Stimulated activated naive CD8-positive, alpha-beta T cell treated with anti-CD3 and anti-CD28 coated beads, Interleukin-15, amount 100 ng/mL, for 72 hours (primary cell): Measurements from ENCODE around the gene TSPAN15.
"Not testable (repeated sequence)": the region's sequence is repeated elsewhere in the genome, so short reads cannot be mapped to it uniquely, and the experiment has no call there.

Experiments
- ATAC-seq: fragments of 150-1000 bp; cut with Tn5 transposase; 2 replicates; pipeline ENCODE4 v1.10.0; 2021; ENCODE audit warnings: mild to moderate bottlenecking, moderate library complexity
- DNase-seq, 2 donors: peaks; one replicate each; pipeline ENCODE4 v3.0.0; 2021 to 2022
- H3K27ac Mint-ChIP-seq, 2 donors: one replicate each; pipeline ENCODE4 v1.8.0; 2022; ENCODE audit warnings: mild to moderate bottlenecking in 2 of 2, mixed read lengths in 2 of 2, moderate library complexity in 2 of 2
- H3K27me3 Mint-ChIP-seq: one replicate; pipeline ENCODE4 v1.8.0; 2022; ENCODE audit warnings: mixed read lengths
- H3K4me1 Mint-ChIP-seq: one replicate; pipeline ENCODE4 v1.8.0; 2022; ENCODE audit warnings: mild to moderate bottlenecking, mixed read lengths
- H3K4me3 Mint-ChIP-seq, 2 donors: one replicate each; pipeline ENCODE4 v1.8.0; 2022; ENCODE audit warnings: mild to moderate bottlenecking in 2 of 2, mixed read lengths in 2 of 2, moderate library complexity in 1 of 2
- H3K9me3 Mint-ChIP-seq, 2 donors: one replicate each; pipeline ENCODE4 v1.8.0; 2022; ENCODE audit warnings: mixed read lengths in 2 of 2

The TSPAN15 gene

DNA sequence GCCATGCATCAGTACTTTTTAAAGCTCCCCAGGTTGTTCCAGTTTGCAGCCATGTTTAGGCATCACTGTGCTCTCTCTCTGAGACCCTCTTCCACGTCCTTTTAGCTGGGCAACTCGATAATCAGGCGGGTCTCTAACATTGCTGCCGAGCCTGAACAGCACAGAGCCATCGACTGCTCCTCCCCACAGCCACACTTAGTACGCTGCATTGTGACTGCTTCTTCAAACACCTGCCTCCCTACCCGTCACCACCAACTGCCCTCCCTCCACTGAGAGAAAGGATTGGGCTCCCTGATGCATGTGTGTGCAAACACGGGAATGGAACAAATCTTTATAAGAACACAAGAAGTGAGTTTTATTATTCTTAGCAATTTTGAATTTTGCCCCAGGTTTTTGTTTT, 23.1 kb upstream of the TSPAN15 start:
- H3K4me3 Mint-ChIP-seq = no peak overlapping the region
- H3K27me3 Mint-ChIP-seq = no peaks in the 10 kb centered on the region
- DNase-seq (no peak), ATAC-seq (no peak)
- peaks cover 0 to 7% of the 10 kb centered on the region in 2 donors for H3K9me3 Mint-ChIP-seq
- H3K4me1 Mint-ChIP-seq = peaks cover 39% of the 10 kb centered on the region
- H3K27ac Mint-ChIP-seq = no peak overlapping the region

DNA sequence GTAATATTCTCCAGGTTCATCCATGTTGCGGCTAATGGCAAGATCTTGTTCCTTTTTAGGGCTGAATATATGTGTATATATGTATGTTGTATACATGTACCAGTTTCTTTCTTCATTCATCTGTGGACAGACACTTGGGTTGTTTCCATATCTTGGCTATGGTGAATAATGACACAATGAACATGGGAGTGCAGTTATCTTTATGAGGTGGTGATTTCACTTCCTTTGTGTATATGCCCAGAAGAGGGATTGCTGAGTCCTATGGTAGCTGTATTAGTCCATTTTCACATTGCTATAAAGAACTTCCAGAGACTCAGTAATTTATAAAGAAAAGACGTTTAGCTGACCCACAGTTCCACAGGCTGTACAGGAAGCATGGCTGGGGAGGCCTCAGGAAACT, 17.1 kb upstream of the TSPAN15 start:
- H3K4me3 Mint-ChIP-seq = no peak overlapping the region
- no peak overlapping the region for H3K27ac Mint-ChIP-seq
- peaks cover 0 to 5% of the 10 kb centered on the region in 2 donors for H3K9me3 Mint-ChIP-seq

DNA sequence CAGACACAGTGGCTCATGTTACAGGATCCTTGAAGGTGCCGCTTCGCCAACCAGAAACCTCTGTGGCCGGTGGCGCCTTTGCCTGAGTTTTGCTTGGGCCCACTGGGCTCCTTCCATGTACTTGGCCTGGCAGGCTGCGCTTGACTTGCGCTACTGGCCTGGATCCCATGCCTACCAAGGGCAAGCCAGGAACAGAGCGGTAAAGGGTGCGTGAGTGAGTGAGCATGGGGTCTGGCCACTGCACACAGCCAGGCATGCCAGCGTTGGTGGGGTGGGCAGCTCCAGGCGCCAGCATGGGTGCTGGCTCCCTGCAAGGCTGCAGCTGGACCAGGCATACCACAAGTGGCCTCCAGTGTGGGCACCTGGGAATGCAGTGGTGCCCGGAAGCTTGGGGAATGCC, 16.3 kb upstream of the TSPAN15 start:
- DNase-seq (no peak), ATAC-seq (no peak)
- Mint-ChIP-seq H3K4me1 (no peaks in the 10 kb centered on the region), H3K27ac (peak overlapping the region in 1 of 2 donors; percentile 40), H3K27me3 (peaks cover 8% of the 10 kb centered on the region), H3K9me3 (peaks cover 0 to 5% of the 10 kb centered on the region in 2 donors), H3K4me3 (no peak overlapping the region)

More for the DNA sequence above, 17.1 kb upstream of the TSPAN15 start:
- no peak for ATAC-seq
- no peak for DNase-seq
- peaks cover under 1% of the 10 kb centered on the region for H3K4me1 Mint-ChIP-seq
- peaks cover 1% of the 10 kb centered on the region for H3K27me3 Mint-ChIP-seq

DNA sequence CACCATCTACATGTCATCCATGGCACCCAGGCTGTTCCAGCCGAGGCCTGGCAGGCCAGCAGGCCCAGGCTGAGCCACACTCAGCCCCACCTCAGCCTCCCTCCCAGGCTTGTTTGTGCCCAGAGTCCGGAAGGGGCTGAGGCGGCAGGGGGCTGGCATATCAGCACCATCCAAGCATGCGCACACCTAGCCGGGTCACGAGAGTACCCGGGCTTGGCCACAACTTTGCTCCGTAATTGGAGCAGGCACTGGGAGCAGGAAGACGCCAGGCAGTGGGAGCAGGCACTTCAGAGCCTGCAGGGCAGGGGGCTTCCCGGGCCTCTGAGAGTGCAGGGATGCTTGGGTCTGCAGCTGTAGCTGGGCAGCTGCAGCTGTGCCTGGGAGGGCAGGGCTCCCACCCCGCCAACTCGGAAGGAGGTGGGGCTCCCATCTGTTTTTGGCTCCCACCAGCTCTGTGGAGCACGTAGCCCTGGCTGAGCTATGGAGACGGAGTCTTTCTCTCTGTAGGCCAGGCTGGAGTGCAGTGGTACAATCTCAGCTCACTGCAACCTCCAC, 15.2 kb upstream of the TSPAN15 start:
- H3K9me3 Mint-ChIP-seq = peaks cover 0 to 5% of the 10 kb centered on the region in 2 donors
- DNase-seq (no peak), ATAC-seq (no peak)
- H3K27me3 Mint-ChIP-seq = peaks cover 8% of the 10 kb centered on the region
- H3K4me1 Mint-ChIP-seq = no peaks in the 10 kb centered on the region
- H3K27ac Mint-ChIP-seq = no peak overlapping the region
- H3K4me3 Mint-ChIP-seq = no peak overlapping the region

DNA sequence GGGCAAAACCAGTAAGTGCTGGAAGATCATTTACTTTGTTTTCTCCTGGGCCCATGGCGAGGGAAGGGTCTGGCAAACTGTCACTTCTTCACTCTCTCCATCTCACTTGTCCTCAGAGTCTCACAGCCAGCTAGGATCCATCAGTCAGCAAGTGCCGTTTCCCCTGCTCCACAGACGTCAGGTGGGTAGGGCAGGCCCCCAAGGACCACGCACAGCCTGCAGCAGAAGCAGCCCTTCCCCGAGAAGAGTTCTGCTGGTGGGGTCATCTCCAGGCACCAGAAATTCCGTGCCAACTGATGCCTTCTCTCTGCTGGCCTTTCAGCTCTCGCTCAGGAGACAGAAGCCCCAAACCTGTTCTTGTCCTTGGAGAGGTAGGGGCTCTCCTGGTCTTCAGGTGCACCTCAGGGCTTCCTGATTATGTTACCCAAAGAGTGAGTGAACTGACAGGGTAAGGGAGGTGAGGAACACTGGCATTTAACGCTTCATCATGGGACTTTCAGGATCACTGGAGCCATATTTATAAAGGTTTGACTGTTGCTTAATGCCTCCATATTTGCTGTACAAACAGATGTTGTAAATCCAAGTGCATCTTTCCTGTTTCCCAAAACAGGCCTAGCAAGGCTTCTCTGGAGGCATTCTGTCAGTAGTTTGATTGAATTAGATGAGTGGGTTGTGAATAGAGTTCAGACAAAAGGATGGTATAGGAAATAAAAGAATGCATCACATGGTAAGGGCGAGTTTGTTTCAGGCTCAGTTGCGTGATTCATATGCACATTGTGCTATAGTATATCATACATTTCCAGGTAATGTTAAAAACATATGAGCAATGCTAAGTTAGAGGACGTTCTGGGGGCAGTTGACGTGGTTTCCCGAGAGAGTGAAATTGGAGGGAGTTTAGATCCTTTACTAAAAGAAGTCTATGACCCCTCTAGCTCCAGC, 13.7 kb upstream of the TSPAN15 start:
- ATAC-seq (no peak), DNase-seq (no peak)
- Mint-ChIP-seq H3K27ac (no peak overlapping the region), H3K27me3 (peaks cover 8% of the 10 kb centered on the region), H3K4me3 (no peak overlapping the region), H3K9me3 (peaks cover 0 to 5% of the 10 kb centered on the region in 2 donors), H3K4me1 (no peaks in the 10 kb centered on the region)

DNA sequence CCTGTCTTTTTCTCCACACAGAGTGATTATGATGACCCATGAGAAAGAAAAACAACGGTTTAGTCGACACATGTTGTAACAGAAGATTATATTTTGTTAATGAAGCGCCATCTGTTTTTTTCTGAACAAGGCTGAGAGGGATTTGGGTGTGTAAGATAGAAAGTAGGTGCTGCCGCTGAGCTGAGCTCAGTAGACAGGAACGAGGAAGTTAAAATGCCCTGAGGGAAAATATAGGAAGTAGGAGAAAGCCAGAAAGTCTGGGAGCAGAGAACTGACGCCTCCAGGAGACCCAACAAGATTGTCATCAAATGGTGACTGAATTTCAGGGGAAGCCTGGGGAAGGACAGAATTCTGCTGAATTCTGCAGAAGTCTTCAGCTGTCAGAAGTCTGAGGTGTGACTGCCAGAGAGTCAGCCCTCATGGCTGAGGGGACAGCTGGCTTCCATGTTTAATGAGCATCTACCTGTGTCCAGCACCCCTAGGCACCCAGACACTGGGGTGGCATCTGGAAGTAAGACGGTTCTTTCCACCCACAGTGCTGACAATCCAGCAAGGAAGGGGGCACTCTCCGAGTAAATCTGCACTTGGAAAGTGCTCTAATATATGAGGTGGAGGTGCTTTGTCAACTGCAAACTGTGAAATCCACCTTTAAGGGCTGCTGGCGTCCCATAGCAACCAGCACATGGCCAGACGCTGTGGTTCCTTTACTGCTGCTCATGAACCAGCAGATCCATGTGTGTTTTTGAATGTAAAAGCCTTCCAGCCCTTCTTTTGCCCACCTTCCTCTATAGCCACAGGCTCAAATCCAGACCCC, 12.5 kb upstream of the TSPAN15 start:
- no peak overlapping the region for H3K4me3 Mint-ChIP-seq
- no peaks in the 10 kb centered on the region for H3K4me1 Mint-ChIP-seq

DNA sequence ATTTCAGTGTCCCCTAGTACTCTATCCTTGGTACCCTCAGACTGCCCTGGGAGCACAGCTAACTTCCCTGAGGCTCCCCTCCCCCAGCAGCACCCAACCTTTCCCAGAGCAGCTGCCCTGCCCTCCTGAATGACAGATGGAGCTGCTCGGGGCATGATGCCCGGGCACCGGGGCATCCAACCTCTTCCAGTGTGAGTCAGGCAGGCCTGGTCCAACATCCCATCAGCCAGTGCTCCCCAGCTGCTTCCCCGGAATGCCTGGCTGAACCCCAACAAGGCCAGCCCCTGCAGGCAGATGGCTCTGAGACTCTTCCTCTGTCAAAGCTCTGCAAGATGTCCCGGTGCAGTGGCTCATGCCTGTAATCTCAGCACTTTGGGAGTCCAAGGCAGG, 11.9 kb upstream of the TSPAN15 start:
- H3K27ac Mint-ChIP-seq = no peak overlapping the region
- peaks cover 0 to 5% of the 10 kb centered on the region in 2 donors for H3K9me3 Mint-ChIP-seq
- DNase-seq (no peak), ATAC-seq (no peak)
- H3K27me3 Mint-ChIP-seq = peaks cover 8% of the 10 kb centered on the region
- H3K4me1 Mint-ChIP-seq = no peaks in the 10 kb centered on the region
- no peak overlapping the region for H3K4me3 Mint-ChIP-seq

More for the DNA sequence above, 12.5 kb upstream of the TSPAN15 start:
- H3K27me3 Mint-ChIP-seq = peaks cover 8% of the 10 kb centered on the region
- H3K27ac Mint-ChIP-seq = no peak overlapping the region
- no peak for ATAC-seq
- DNase-seq = no peak
- peaks cover 0 to 5% of the 10 kb centered on the region in 2 donors for H3K9me3 Mint-ChIP-seq

DNA sequence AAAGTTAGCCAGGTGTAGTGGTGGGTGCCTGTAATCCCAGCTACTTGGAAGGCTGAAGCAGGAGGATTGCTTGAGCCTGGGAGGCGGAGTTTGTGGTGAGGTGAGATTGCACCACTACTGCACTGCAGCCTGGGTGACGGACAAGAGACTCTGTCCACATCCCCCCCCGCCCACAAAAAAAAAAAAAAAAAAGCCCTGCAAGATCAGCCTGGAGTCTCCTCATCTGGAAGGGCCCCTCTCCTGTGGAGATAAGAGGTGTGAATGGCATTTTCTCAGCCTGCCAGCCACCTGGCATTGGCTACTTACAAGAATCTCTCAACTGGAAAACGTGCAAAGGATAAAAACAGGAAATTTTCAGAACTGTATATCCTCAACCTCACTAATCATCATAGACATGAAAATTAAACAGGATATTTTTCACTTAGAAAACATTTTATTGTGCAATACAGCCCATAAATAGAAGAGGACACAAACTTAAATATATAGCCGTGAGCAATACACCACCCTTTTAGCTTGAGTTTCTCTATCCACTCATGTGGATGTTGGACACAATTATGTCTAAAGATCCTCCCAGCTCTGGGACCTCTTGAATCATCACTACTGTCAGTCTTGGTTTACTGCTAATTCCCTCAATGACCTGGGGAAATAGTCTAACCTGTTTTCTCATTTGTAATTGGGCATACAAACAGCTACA, 11.3 kb upstream of the TSPAN15 start:
- Mint-ChIP-seq H3K27ac (no peak overlapping the region), H3K4me3 (no peak overlapping the region), H3K9me3 (peaks cover 0 to 2% of the 10 kb centered on the region in 2 donors), H3K4me1 (no peaks in the 10 kb centered on the region), H3K27me3 (peaks cover 8% of the 10 kb centered on the region)
- ATAC-seq (no peak), DNase-seq (no peak)

DNA sequence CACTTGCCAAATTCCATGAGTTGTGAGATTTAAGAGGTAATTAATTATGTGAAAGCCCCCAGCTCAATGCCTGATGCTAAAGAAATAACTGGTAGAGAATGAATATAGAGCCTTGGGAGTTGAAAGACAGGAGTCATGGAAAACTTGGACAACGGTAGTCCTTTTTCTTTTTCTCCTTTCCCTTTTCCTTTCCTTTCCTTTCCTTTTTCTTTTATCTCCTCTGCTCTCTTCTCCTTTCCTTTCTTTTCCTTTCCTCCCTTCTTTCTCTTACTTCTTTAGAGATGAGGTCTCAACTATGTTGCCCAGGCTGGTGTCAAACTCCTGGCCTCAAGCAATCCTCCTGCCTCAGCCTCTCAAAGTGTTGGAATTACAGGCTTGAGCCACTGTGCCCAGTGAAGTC, 7.9 kb upstream of the TSPAN15 start:
- Mint-ChIP-seq H3K27me3 (peaks cover 8% of the 10 kb centered on the region), H3K9me3 (no peaks in the 10 kb centered on the region), H3K27ac (no peak overlapping the region), H3K4me1 (no peaks in the 10 kb centered on the region), H3K4me3 (no peak overlapping the region)
- ATAC-seq (no peak), DNase-seq (no peak)

DNA sequence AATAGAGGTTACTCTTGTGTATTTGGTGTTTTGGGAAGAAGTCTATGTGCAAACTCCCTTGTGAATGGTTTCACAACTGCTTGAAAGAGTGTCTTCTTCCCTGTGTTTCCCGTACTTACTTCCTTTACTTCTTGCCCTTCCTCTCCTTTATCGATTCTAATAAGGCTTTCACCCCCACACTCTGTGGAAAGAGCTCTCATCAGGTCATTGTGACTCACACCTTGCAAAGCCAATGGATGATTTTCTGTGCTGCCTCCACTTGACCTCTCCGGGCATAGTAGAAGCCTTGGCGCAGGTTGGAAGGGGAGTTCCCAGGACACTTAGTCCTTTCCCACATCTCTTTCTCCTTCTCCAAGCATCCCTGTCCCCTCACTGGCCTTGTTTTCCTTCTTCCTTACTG, 6.2 kb upstream of the TSPAN15 start:
- H3K4me1 Mint-ChIP-seq = peaks cover 6% of the 10 kb centered on the region
- no peak overlapping the region for H3K27ac Mint-ChIP-seq
- H3K4me3 Mint-ChIP-seq = no peak overlapping the region
- DNase-seq (no peak), ATAC-seq (no peak)
- no peaks in the 10 kb centered on the region for H3K9me3 Mint-ChIP-seq
- no peaks in the 10 kb centered on the region for H3K27me3 Mint-ChIP-seq

DNA sequence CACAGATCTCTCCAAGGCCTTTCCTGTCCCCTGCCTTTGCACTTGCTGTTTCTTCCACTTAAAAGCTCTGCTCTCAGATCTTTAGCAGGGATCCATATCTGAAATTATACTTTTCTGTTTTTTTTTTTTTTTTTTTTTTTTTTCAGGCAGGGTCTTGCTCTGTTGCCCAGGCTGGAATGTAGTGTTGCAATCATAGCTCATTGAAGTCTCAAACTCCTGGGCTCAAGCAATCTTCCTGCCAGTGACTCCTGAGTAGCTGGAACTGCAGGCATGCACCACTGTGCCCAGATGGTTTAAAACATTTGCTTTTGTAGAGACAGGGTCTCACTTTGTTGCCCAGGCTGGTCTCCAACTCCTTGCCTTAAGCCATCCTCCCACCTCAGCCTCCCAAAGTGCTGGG, 5.0 kb upstream of the TSPAN15 start:
- ATAC-seq = no peak
- no peak overlapping the region for H3K27ac Mint-ChIP-seq

DNA sequence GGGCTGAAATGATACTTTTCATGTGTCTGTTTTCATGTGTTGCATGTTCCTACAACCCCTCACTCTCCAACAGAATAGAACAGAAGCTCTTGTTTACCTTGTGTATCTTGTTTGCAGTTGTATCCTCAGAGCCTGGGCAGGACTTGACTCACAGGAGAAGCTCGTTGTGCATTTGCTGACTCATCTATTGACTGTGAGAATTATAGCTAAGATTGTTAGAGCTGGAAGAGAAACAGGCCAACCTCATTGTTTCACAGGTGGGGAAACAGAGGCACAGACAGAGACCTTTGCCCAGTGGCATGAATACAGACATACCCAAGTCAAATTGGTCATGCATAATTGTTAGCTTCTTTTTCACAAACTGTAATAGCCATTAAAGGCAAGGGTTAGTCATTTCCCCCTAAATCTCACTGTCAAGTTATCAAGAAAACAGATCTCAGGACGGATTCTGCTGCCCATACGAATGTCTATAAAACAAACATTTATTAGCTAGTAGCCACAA, 4.6 kb upstream of the TSPAN15 start:
- H3K4me3 Mint-ChIP-seq = no peak overlapping the region
- H3K9me3 Mint-ChIP-seq = no peaks in the 10 kb centered on the region
- H3K4me1 Mint-ChIP-seq = peaks cover 18% of the 10 kb centered on the region
- H3K27ac Mint-ChIP-seq = no peak overlapping the region
- DNase-seq (no peak), ATAC-seq (no peak)
- peaks cover 3% of the 10 kb centered on the region for H3K27me3 Mint-ChIP-seq

More for the DNA sequence above, 5.0 kb upstream of the TSPAN15 start:
- peaks cover 14% of the 10 kb centered on the region for H3K4me1 Mint-ChIP-seq
- no peaks in the 10 kb centered on the region for H3K9me3 Mint-ChIP-seq
- DNase-seq = no peak
- no peak overlapping the region for H3K4me3 Mint-ChIP-seq
- H3K27me3 Mint-ChIP-seq = no peaks in the 10 kb centered on the region

DNA sequence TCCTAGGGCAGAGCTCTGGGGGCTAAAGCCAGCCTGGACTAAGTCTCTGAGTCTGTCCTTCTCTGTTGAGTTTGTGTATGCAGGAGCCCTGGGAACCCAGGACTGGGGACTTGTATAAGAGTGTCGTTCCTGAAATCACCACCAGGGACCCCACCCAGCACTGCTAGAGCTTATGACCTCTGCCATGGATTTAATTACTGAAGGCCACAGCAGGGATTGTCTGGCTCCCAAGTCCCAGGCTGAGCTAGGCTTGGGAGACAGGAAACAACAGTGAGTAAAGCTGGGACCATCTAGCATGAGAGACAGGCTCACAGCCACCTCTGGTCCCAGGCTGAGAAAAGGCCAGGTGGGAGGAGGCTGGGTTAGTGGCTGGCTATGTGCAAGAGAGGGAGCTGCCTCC, 1.4 kb upstream of the TSPAN15 start:
- no peaks in the 10 kb centered on the region for H3K9me3 Mint-ChIP-seq
- H3K4me3 Mint-ChIP-seq = no peak overlapping the region
- peak; percentile 28 to 32 for DNase-seq
- peaks cover 27% of the 10 kb centered on the region for H3K27me3 Mint-ChIP-seq
- H3K4me1 Mint-ChIP-seq = peaks cover 29% of the 10 kb centered on the region
- peak; percentile 69 for ATAC-seq
- no peak overlapping the region for H3K27ac Mint-ChIP-seq

DNA sequence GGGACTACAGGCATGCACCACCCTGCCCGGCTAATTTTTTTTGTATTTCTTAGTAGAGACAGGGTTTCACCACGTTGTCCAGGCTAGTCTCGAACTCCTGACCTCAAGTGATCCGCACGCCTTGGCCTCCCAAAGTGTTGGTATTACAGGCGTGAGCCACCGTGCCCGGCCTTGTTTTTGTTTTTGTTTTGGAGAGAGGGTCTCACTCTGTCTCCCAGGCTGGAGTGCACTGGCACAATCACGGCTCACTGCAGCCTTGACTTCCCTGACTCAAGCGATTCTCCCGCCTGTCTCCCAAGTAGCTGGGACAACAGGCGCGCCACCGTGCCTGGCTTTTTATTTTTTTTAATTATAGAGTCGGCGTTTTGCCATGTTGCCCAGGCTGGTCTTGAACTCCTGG, 870 bp upstream of the TSPAN15 start:
- Mint-ChIP-seq H3K4me3 (peak overlapping the region in 1 of 2 donors; percentile 11), H3K4me1 (peaks cover 29% of the 10 kb centered on the region), H3K27me3 (peaks cover 27% of the 10 kb centered on the region)
- not testable (repeated sequence) for H3K27ac Mint-ChIP-seq, DNase-seq, ATAC-seq, H3K9me3 Mint-ChIP-seq

DNA sequence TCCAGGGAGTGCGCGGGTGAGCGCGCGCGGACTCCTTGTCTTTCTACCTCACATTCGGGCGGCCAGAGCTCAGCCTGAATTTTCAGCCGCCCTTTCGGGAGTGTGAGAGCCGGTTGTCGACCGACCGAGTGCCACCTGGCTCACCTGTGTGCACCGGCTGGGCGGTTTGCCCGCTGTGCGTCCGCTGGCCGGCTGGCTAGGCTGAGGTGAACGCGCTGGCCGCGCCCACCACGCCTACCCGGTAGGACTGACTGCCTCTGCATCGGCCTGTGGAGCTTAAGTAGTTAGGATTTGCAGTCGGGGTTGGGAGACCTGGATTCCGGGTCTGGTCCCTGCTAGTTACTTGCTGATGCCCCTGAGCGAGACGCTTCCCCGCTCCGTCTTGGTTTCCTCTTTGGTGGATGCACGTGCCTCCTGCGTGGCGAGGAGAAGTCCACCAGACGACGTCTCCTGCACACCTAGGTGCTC, 553 bp downstream of the TSPAN15 start:
- Mint-ChIP-seq H3K4me1 (peaks cover 29% of the 10 kb centered on the region), H3K27me3 (peaks cover 27% of the 10 kb centered on the region), H3K9me3 (no peaks in the 10 kb centered on the region), H3K4me3 (peak overlapping the region; percentile 82 to 96), H3K27ac (no peak overlapping the region)
- peak; percentile 5 for ATAC-seq
- DNase-seq = no peak
